Measurements from ENCODE around the gene RNF157. TPM values are rescaled to one million over a fixed set of nuclear protein-coding genes. Genes with fewer than 3 reads are reported as not detected.

Gene RNF157
- total and polyA plus RNA-seq, 10 of the 15 experiments (the other 5 are each of a cell fraction or from before 2014, with no cell fraction given) = 1.4 to 15.9 (median 9.6) TPM

- no peaks in the 10 kb centered on the region for H3K36me3 ChIP-seq (ENCODE audit: control insufficient read depth in 2 of 2, insufficient read depth in 2 of 2, low read length in 1 of 2)
- BruUV-seq (replicated peaks) = no TSS peak
- ChIA-PET RAD21 (ENCODE audit: unreplicated experiment) (interaction anchor here (1.1 to 1.8 kb wide), 2 partner anchors 143 to 149 kb away, joined by 3 to 5 read pairs; no protein-coding TSS in a partner anchor), CTCF (interaction anchor here (1.0 to 1.7 kb wide), 3 partner anchors 50 to 149 kb away, joined by 3 to 6 read pairs (median 5); no protein-coding TSS in a partner anchor), POLR2A (no interaction called here), SMC1A (ENCODE audit: uncharacterized antibody, unreplicated experiment) (interaction anchor here (0.6 to 1.8 kb wide), 3 partner anchors 50 to 500 kb away, joined by 3 to 6 read pairs (median 3); no protein-coding TSS in a partner anchor)
- no peak overlapping the region for H2AFZ ChIP-seq (ENCODE audit: control insufficient read depth, low read depth, low read length)
- no peaks in the 10 kb centered on the region for H3K9me3 ChIP-seq (replicated peaks; ENCODE audit: control insufficient read depth, insufficient read depth, low read length)
- DNase-seq (ENCODE audit: low read depth, low spot score) (no peak), ATAC-seq (no peak), FAIRE-seq (no peak)
- in situ Hi-C loops (cut with MboI) = no loop called here
- peaks cover 5% of the 10 kb centered on the region for H3K4me1 ChIP-seq (ENCODE audit: control insufficient read depth, insufficient read depth, low read length)
- H3K79me2 ChIP-seq (ENCODE audit: control insufficient read depth, insufficient read depth, low read length) = no peaks in the 10 kb centered on the region
- H3K4me3 ChIP-seq = no peak overlapping the region
- 43% methylated on average over 11 of the region's 13 CpGs for WGBS (ENCODE audit: insufficient coverage, insufficient replicate concordance, low lambda C conversion rate, missing lambda C conversion rate)
- no peaks in the 10 kb centered on the region for H4K20me1 ChIP-seq (ENCODE audit: control insufficient read depth, insufficient read depth)
- H3K4me2 ChIP-seq (ENCODE audit: control insufficient read depth, insufficient read depth) = no peak overlapping the region
- H3K27me3 ChIP-seq (replicated peaks in 1 of 2; ENCODE audit: control insufficient read depth in 2 of 2, insufficient read depth in 2 of 2, low read length in 1 of 2) = no peaks in the 10 kb centered on the region
- TF ChIP-seq, protein P1, sequence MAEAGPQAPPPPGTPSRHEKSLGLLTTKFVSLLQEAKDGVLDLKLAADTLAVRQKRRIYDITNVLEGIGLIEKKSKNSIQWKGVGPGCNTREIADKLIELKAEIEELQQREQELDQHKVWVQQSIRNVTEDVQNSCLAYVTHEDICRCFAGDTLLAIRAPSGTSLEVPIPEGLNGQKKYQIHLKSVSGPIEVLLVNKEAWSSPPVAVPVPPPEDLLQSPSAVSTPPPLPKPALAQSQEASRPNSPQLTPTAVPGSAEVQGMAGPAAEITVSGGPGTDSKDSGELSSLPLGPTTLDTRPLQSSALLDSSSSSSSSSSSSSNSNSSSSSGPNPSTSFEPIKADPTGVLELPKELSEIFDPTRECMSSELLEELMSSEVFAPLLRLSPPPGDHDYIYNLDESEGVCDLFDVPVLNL (IDR thresholded peaks at IDR 0.05; ENCODE audit: low read depth, low read length) = no peak
- intact Hi-C loops (cut with micrococcal nuclease; ENCODE audit: unreplicated experiment) = no loop called here
- H3K9ac ChIP-seq (ENCODE audit: control insufficient read depth, insufficient read depth, low read length) = no peak overlapping the region
- no peak overlapping the region for H3K27ac ChIP-seq (ENCODE audit: control insufficient read depth, insufficient read depth)
Measured at GRCh38 chr17:76130473-76130872, 109.8 kb downstream of the RNF157 start.

DNA sequence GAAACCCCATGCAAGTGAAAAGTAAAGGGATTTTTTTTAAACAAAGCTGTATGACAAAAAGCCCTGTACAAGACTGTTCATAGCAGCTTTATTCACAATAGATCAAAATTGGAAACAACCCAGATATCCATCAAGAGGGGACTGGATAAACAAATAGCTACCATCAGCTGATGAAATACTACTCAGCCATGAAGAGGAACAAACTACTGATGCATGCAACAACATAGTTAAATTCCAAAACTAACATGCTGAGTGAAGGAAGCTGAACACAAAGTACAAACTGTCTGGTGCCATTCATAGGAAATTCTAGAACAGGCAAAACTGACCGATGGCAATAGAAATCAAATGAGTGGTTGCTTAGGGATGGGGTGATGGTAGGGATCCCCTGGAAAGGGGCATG lies 114.4 kb downstream of the RNF157 start:
- WGBS (ENCODE audit: insufficient coverage, insufficient replicate concordance, low lambda C conversion rate, missing lambda C conversion rate) = 100% methylated on average over 1 of the region's 1 CpG
- in situ Hi-C loops (cut with MboI) = no loop called here
- Histone ChIP-seq H3K79me2 (ENCODE audit: control insufficient read depth, insufficient read depth, low read length) (no peaks in the 10 kb centered on the region), H4K20me1 (ENCODE audit: control insufficient read depth, insufficient read depth) (no peaks in the 10 kb centered on the region), H3K27me3 (replicated peaks in 1 of 2; ENCODE audit: control insufficient read depth in 2 of 2, insufficient read depth in 2 of 2, low read length in 1 of 2) (no peaks in the 10 kb centered on the region), H3K27ac (ENCODE audit: control insufficient read depth, insufficient read depth) (no peak overlapping the region), H3K9me3 (replicated peaks; ENCODE audit: control insufficient read depth, insufficient read depth, low read length) (no peaks in the 10 kb centered on the region), H3K9ac (ENCODE audit: control insufficient read depth, insufficient read depth, low read length) (no peak overlapping the region), H3K4me3 (no peak overlapping the region), H3K4me2 (ENCODE audit: control insufficient read depth, insufficient read depth) (no peak overlapping the region), H3K4me1 (ENCODE audit: control insufficient read depth, insufficient read depth, low read length) (peaks cover 6% of the 10 kb centered on the region), H2AFZ (ENCODE audit: control insufficient read depth, low read depth, low read length) (no peak overlapping the region), H3K36me3 (ENCODE audit: control insufficient read depth in 2 of 2, insufficient read depth in 2 of 2, low read length in 1 of 2) (no peaks in the 10 kb centered on the region)
- ATAC-seq (no peak), DNase-seq (ENCODE audit: low read depth, low spot score) (no peak), FAIRE-seq (no peak)
- no TSS peak for BruUV-seq (replicated peaks)
- ChIA-PET CTCF (interaction anchor here (0.7 to 18.3 kb wide), 20 partner anchors 8 to 220 kb away, joined by 3 to 316 read pairs (median 5); partner anchors contain the start of gene UBALD2), POLR2A (interaction anchor here (0.8 to 2.8 kb wide), 3 partner anchors 54 to 147 kb away, joined by 3 to 11 read pairs (median 3); no protein-coding TSS in a partner anchor), RAD21 (ENCODE audit: unreplicated experiment) (interaction anchor here (0.7 to 9.5 kb wide), 8 partner anchors 55 to 176 kb away, joined by 3 to 125 read pairs (median 12); partner anchors contain the start of gene UBALD2), SMC1A (ENCODE audit: uncharacterized antibody, unreplicated experiment) (interaction anchor here (0.8 to 9.0 kb wide), 12 partner anchors 19 to 173 kb away, joined by 3 to 77 read pairs (median 6); no protein-coding TSS in a partner anchor)
- intact Hi-C loops (cut with micrococcal nuclease; ENCODE audit: unreplicated experiment) = loop anchor here (10.0 kb wide), 1 partner anchor 259 kb away; the partner anchor contains the start of gene SPHK1
- TF ChIP-seq TCF7 (IDR thresholded peaks at IDR 0.05; ENCODE audit: borderline replicate concordance) (no peak), NR2F1 (conservative IDR thresholded peaks at IDR 0.05) (no peak), MEF2A (IDR thresholded peaks at IDR 0.05; ENCODE audit: insufficient read depth, low read depth, low read length) (no peak), ZBED1 (IDR thresholded peaks at IDR 0.05; ENCODE audit: borderline replicate concordance) (no peak), CHD1 (IDR thresholded peaks at IDR 0.05; ENCODE audit: low read depth, low read length) (no peak), PBX3 (IDR thresholded peaks at IDR 0.05; ENCODE audit: insufficient replicate concordance, low read depth, low read length) (no peak), MTA2 (IDR thresholded peaks at IDR 0.05; ENCODE audit: low read depth) (no peak), POLR2A (IDR thresholded peaks at IDR 0.05; ENCODE audit: low read depth, low read length) (no peak), BACH1 (IDR thresholded peaks at IDR 0.05; ENCODE audit: borderline replicate concordance) (no peak), NR2C2 (IDR thresholded peaks at IDR 0.05; ENCODE audit: borderline replicate concordance, control insufficient read depth, insufficient read length, low read depth) (no peak), ATF3 (IDR thresholded peaks at IDR 0.05; ENCODE audit: borderline replicate concordance, extremely low read depth, low read depth, low read length) (no peak), WRNIP1 (IDR thresholded peaks at IDR 0.05; ENCODE audit: borderline replicate concordance, low read depth, low read length) (no peak)
- TF ChIP-seq, protein P2, sequence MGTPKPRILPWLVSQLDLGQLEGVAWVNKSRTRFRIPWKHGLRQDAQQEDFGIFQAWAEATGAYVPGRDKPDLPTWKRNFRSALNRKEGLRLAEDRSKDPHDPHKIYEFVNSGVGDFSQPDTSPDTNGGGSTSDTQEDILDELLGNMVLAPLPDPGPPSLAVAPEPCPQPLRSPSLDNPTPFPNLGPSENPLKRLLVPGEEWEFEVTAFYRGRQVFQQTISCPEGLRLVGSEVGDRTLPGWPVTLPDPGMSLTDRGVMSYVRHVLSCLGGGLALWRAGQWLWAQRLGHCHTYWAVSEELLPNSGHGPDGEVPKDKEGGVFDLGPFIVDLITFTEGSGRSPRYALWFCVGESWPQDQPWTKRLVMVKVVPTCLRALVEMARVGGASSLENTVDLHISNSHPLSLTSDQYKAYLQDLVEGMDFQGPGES (IDR thresholded peaks at IDR 0.05) = no peak

Data from GM12878 (cell line).